ENCODE results near the gene LMO7.

LMO7 gene

DNA sequence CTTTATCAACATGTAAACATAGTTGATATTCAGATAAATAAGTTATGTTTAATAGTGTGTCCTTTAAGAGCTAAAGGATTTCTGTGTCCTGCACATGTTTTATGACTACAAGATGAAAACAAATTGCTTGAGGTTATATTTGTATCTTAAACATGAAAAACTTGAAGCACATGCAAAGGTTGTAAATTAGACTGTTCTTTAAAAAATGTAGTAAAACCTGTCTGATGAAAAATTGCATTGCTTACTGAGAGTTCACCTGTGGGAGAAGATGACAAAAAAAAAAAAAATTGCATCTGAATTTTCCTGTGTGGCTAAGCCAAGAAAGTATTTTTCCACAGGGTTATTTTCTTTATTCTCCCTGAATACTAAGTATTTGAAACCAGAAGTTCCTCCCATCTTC is 25.7 kb upstream of the LMO7 start:
- H3K27me3 ChIP-seq (ENCODE audit: insufficient read depth, poor library complexity, severe bottlenecking), result no peaks in the 10 kb centered on the region
- no peak for DNase-seq (ENCODE audit: low read depth in 1 of 2, low spot score in 1 of 2)
- H3K27ac ChIP-seq (replicated peaks), result no peak overlapping the region
- TF ChIP-seq POLR2AphosphoS5 (IDR thresholded peaks at IDR 0.05; ENCODE audit: low read depth), result no peak
- no peak for TF ChIP-seq GABPA (IDR thresholded peaks at IDR 0.05; ENCODE audit: low read depth)
- TF ChIP-seq SPI1 (IDR thresholded peaks at IDR 0.05; ENCODE audit: borderline replicate concordance, low read depth), result no peak
- no peak for TF ChIP-seq CTCF (IDR thresholded peaks at IDR 0.05; ENCODE audit: insufficient read depth, low read length)
- TF ChIP-seq, protein P1, sequence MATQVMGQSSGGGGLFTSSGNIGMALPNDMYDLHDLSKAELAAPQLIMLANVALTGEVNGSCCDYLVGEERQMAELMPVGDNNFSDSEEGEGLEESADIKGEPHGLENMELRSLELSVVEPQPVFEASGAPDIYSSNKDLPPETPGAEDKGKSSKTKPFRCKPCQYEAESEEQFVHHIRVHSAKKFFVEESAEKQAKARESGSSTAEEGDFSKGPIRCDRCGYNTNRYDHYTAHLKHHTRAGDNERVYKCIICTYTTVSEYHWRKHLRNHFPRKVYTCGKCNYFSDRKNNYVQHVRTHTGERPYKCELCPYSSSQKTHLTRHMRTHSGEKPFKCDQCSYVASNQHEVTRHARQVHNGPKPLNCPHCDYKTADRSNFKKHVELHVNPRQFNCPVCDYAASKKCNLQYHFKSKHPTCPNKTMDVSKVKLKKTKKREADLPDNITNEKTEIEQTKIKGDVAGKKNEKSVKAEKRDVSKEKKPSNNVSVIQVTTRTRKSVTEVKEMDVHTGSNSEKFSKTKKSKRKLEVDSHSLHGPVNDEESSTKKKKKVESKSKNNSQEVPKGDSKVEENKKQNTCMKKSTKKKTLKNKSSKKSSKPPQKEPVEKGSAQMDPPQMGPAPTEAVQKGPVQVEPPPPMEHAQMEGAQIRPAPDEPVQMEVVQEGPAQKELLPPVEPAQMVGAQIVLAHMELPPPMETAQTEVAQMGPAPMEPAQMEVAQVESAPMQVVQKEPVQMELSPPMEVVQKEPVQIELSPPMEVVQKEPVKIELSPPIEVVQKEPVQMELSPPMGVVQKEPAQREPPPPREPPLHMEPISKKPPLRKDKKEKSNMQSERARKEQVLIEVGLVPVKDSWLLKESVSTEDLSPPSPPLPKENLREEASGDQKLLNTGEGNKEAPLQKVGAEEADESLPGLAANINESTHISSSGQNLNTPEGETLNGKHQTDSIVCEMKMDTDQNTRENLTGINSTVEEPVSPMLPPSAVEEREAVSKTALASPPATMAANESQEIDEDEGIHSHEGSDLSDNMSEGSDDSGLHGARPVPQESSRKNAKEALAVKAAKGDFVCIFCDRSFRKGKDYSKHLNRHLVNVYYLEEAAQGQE (IDR thresholded peaks at IDR 0.05; ENCODE audit: insufficient replicate concordance, low read depth), result no peak
- H3K4me3 ChIP-seq (replicated peaks; ENCODE audit: insufficient read depth, low read length), result no peak overlapping the region

DNA sequence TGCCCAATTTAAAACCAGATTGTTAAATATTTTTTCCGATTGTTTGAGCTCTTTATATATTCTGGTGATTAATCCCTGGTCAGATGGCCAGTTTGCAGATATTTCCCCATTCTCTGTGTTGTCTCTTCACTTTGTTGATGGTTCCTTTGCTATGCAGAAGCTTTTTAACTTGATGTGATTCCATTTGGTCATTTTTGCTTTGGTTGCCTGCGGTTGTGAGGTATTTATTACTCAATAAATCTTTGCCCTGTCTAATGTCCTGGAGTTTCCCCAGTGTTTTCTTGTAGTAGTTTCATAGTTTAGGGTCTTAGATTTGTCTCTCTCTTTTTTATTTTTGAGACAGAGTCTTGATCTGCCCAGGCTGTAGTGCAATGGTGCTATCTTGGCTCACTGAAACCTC is 23.8 kb upstream of the LMO7 start:
- no peak for DNase-seq (ENCODE audit: low read depth in 1 of 2, low spot score in 1 of 2)
- TF ChIP-seq GABPA (IDR thresholded peaks at IDR 0.05; ENCODE audit: low read depth) (no peak), SPI1 (IDR thresholded peaks at IDR 0.05; ENCODE audit: borderline replicate concordance, low read depth) (no peak), POLR2AphosphoS5 (IDR thresholded peaks at IDR 0.05; ENCODE audit: low read depth) (no peak), CTCF (IDR thresholded peaks at IDR 0.05; ENCODE audit: insufficient read depth, low read length) (no peak)
- TF ChIP-seq, protein P1 (IDR thresholded peaks at IDR 0.05; ENCODE audit: insufficient replicate concordance, low read depth), result no peak
- Histone ChIP-seq H3K27ac (replicated peaks) (no peak overlapping the region), H3K4me3 (replicated peaks; ENCODE audit: insufficient read depth, low read length) (no peak overlapping the region), H3K27me3 (ENCODE audit: insufficient read depth, poor library complexity, severe bottlenecking) (no peaks in the 10 kb centered on the region)

DNA sequence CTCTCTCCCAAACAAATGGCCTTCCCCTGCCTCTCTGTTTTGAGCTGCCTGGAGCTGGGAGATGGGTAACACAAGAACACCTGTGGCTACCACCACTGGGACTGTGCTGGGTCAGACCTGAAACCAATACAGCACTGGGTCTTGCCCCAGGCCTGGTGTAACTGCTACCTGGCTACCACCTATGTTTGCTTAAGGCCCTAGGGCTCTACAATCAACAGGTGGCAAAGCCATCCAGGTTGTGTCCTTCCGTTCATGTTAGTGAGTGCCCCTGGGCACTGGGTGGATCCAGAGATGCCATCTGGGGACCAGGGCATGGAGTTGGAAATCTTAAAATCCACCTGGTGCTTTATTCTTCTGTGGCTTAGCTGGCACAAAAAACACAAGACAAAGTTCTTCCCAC is 18.9 kb upstream of the LMO7 start:
- Histone ChIP-seq H3K4me3 (replicated peaks; ENCODE audit: insufficient read depth, low read length) (no peak overlapping the region), H3K27ac (replicated peaks) (no peak overlapping the region), H3K27me3 (ENCODE audit: insufficient read depth, poor library complexity, severe bottlenecking) (no peaks in the 10 kb centered on the region)
- no peak for DNase-seq (ENCODE audit: low read depth in 1 of 2, low spot score in 1 of 2)
- TF ChIP-seq SPI1 (IDR thresholded peaks at IDR 0.05; ENCODE audit: borderline replicate concordance, low read depth) (no peak), CTCF (IDR thresholded peaks at IDR 0.05; ENCODE audit: insufficient read depth, low read length) (no peak), POLR2AphosphoS5 (IDR thresholded peaks at IDR 0.05; ENCODE audit: low read depth) (no peak), GABPA (IDR thresholded peaks at IDR 0.05; ENCODE audit: low read depth) (no peak)
- TF ChIP-seq, protein P1 (IDR thresholded peaks at IDR 0.05; ENCODE audit: insufficient replicate concordance, low read depth), result no peak
